HepG2 (cell line): ENCODE measurements around the gene HLA-DOA. TPM values are rescaled to one million over a fixed set of nuclear protein-coding genes. Genes with fewer than 3 reads are reported as not detected.

ENCODE experiments used
- E2F1 ChIP-seq: sonication (generic); formaldehyde crosslinking; IDR thresholded peaks from 2 replicates; pipeline ENCODE4 v1.5.0; 2020; ENCODE audit warnings: missing genetic modification reagents
- HMG20A ChIP-seq: IDR thresholded peaks from 2 replicates; pipeline ENCODE4 v1.6.1; 2016; ENCODE audit warnings: borderline replicate concordance
- HOXA3 ChIP-seq: sonication (generic); formaldehyde crosslinking; IDR thresholded peaks from 2 replicates; pipeline ENCODE4 v1.5.0; 2020; ENCODE audit warnings: missing genetic modification reagents
- MEF2D ChIP-seq: sonication (generic); formaldehyde crosslinking; IDR thresholded peaks from 2 replicates; pipeline ENCODE4 v1.5.1; 2020; ENCODE audit warnings: mild to moderate bottlenecking, missing genetic modification reagents
- PBX3 ChIP-seq: sonication (generic); formaldehyde crosslinking; IDR thresholded peaks from 2 replicates; pipeline ENCODE4 v1.8.1; 2023; ENCODE audit warnings: missing genetic modification reagents, inconsistent platforms, borderline replicate concordance
- SOX13 ChIP-seq, 3 experiments: fragments of 450-650 bp in 1 of 3; sonication (generic) in 1 of 3; formaldehyde crosslinking in 1 of 3; IDR thresholded peaks in 2 of 3; conservative IDR thresholded peaks in 1 of 3; 2 replicates each; pipeline versions ENCODE4 v1.5.0 to v1.6.1; 2016 to 2020; ENCODE audit warnings: antibody characterized with exemption in 1 of 3, mild to moderate bottlenecking in 1 of 3, missing compliant biosample characterization in 1 of 3, missing genetic modification reagents in 1 of 3, moderate library complexity in 1 of 3
- TFE3 ChIP-seq: IDR thresholded peaks from 2 replicates; pipeline ENCODE4 v1.6.1; 2016
- TOPORS ChIP-seq: sonication (generic); formaldehyde crosslinking; IDR thresholded peaks from 2 replicates; pipeline ENCODE4 v1.8.0; 2023; ENCODE audit warnings: mild to moderate bottlenecking, missing genetic modification reagents
- ZMYM3 ChIP-seq: sonication (generic); formaldehyde crosslinking; IDR thresholded peaks from 2 replicates; pipeline ENCODE4 v1.5.1; 2020; ENCODE audit warnings: mild to moderate bottlenecking, missing genetic modification reagents
- ZNF124 ChIP-seq: sonication (generic); formaldehyde crosslinking; IDR thresholded peaks from 2 replicates; pipeline ENCODE4 v1.4.0; 2020; ENCODE audit warnings: missing genetic modification reagents
- ZNF235 ChIP-seq: sonication (generic); formaldehyde crosslinking; IDR thresholded peaks from 2 replicates; pipeline ENCODE4 v1.8.1; 2023; ENCODE audit warnings: mild to moderate bottlenecking, missing genetic modification reagents, borderline replicate concordance
- ZNF441 ChIP-seq: sonication (generic); formaldehyde crosslinking; IDR thresholded peaks from 2 replicates; pipeline ENCODE4 v1.7.0; 2021; ENCODE audit warnings: missing genetic modification reagents, borderline replicate concordance
- ZNF549 ChIP-seq: sonication (generic); formaldehyde crosslinking; IDR thresholded peaks from 2 replicates; pipeline ENCODE4 v1.5.0; 2020; ENCODE audit warnings: missing genetic modification reagents
- ZNF776 ChIP-seq: sonication (generic); formaldehyde crosslinking; IDR thresholded peaks from 2 replicates; pipeline ENCODE4 v1.4.0; 2020; ENCODE audit warnings: mild to moderate bottlenecking, missing genetic modification reagents
- ZNF850 ChIP-seq: sonication (generic); formaldehyde crosslinking; conservative IDR thresholded peaks from 2 replicates; pipeline ENCODE4 v1.9.0; 2021; ENCODE audit warnings: mild to moderate bottlenecking, missing genetic modification reagents
- polyA plus RNA-seq, 8 experiments: library from polyadenylated mRNA; depleted of rRNA in 3 of 8; stranded (reverse) in 7 of 8; unstranded in 1 of 8; fragments of >200 nt; fragmentation: Illumina TruSeq in 4 of 8; extraction: Trizol in 4 of 8; gene quantifications; 2 replicates each; pipeline versions ENCODE4 v1.2.1 to v1.2.3, GENCODE V29; 2011 to 2016; ENCODE audit warnings: low read depth in 4 of 8, missing spikeins in 1 of 8, mixed read lengths in 1 of 8; ENCODE audit not compliant: insufficient read depth in 1 of 8
- total RNA-seq, 5 experiments: library from RNA; depleted of rRNA; stranded (reverse); fragments of >200 nt; fragmentation: Illumina TruSeq; extraction: Trizol; gene quantifications; 2 replicates each; pipeline ENCODE4 v1.2.3, GENCODE V29; 2016; ENCODE audit warnings: low read depth in 1 of 5
- TF ChIP-seq, protein P1 (sequence below): sonication (generic); formaldehyde crosslinking; IDR thresholded peaks from 2 replicates; pipeline ENCODE4 v1.5.0; 2020; ENCODE audit warnings: missing genetic modification reagents, mild to moderate bottlenecking, borderline replicate concordance
- TF ChIP-seq, protein P2 (sequence below): sonication (generic); formaldehyde crosslinking; IDR thresholded peaks from 2 replicates; pipeline ENCODE4 v1.5.0; 2020; ENCODE audit warnings: mild to moderate bottlenecking, missing genetic modification reagents
- TF ChIP-seq, protein P3 (sequence below): sonication (generic); formaldehyde crosslinking; IDR thresholded peaks from 2 replicates; pipeline ENCODE4 v1.4.0; 2020; ENCODE audit warnings: missing genetic modification reagents, borderline replicate concordance

Gene HLA-DOA
- total and polyA plus RNA-seq, 2 of the 13 experiments (the other 11 are each of a cell fraction or from before 2014, with no cell fraction given): 0.03 to 0.09 TPM

GRCh38 chr6:32967151-32968091 lies 42.0 kb downstream of the HLA-DOA start (continued):
- TF ChIP-seq, protein P1, sequence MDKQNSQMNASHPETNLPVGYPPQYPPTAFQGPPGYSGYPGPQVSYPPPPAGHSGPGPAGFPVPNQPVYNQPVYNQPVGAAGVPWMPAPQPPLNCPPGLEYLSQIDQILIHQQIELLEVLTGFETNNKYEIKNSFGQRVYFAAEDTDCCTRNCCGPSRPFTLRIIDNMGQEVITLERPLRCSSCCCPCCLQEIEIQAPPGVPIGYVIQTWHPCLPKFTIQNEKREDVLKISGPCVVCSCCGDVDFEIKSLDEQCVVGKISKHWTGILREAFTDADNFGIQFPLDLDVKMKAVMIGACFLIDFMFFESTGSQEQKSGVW (CRISPR knock-in tag): 0 out of 2 replicates have a peak, but pooled peaks have one; percentile 44
- TF ChIP-seq ZNF850 (CRISPR knock-in tag) (0 out of 2 replicates have a peak, but pooled peaks have one; percentile 6), ZNF441 (CRISPR knock-in tag) (no peak), ZMYM3 (peak; percentile 9; the same call in 1 of the 2 replicates), ZNF124 (CRISPR knock-in tag) (0 out of 2 replicates have a peak, but pooled peaks have one; percentile 14), ZNF235 (CRISPR knock-in tag) (peak; percentile 6; the same call in 1 of the 2 replicates), HMG20A (CRISPR knock-in tag) (peak; percentile 27; the same call in 1 of the 2 replicates), ZNF549 (CRISPR knock-in tag) (0 out of 2 replicates have a peak, but pooled peaks have one; percentile 15), E2F1 (CRISPR knock-in tag) (no peak), MEF2D (CRISPR knock-in tag) (no peak; the same call in 1 of the 2 replicates), ZNF776 (CRISPR knock-in tag) (no peak), TOPORS (no peak), SOX13 (IDR thresholded peaks at IDR 0.05) (no peak), SOX13 (CRISPR knock-in tag; conservative IDR thresholded peaks at IDR 0.05 in 1 of 2, IDR thresholded peaks at IDR 0.05 in 1 of 2) (peak in 1 of 2 experiments; percentile 42; a peak in 1 of 4 replicates), TFE3 (0 out of 2 replicates have a peak, but pooled peaks have one; percentile 11), PBX3 (CRISPR knock-in tag) (no peak), HOXA3 (CRISPR knock-in tag) (peak; percentile 48; the same call in 1 of the 2 replicates)
- TF ChIP-seq, protein P2, sequence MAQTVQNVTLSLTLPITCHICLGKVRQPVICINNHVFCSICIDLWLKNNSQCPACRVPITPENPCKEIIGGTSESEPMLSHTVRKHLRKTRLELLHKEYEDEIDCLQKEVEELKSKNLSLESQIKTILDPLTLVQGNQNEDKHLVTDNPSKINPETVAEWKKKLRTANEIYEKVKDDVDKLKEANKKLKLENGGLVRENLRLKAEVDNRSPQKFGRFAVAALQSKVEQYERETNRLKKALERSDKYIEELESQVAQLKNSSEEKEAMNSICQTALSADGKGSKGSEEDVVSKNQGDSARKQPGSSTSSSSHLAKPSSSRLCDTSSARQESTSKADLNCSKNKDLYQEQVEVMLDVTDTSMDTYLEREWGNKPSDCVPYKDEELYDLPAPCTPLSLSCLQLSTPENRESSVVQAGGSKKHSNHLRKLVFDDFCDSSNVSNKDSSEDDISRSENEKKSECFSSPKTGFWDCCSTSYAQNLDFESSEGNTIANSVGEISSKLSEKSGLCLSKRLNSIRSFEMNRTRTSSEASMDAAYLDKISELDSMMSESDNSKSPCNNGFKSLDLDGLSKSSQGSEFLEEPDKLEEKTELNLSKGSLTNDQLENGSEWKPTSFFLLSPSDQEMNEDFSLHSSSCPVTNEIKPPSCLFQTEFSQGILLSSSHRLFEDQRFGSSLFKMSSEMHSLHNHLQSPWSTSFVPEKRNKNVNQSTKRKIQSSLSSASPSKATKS (CRISPR knock-in tag): 0 out of 2 replicates have a peak, but pooled peaks have one; percentile 53
- TF ChIP-seq, protein P3, sequence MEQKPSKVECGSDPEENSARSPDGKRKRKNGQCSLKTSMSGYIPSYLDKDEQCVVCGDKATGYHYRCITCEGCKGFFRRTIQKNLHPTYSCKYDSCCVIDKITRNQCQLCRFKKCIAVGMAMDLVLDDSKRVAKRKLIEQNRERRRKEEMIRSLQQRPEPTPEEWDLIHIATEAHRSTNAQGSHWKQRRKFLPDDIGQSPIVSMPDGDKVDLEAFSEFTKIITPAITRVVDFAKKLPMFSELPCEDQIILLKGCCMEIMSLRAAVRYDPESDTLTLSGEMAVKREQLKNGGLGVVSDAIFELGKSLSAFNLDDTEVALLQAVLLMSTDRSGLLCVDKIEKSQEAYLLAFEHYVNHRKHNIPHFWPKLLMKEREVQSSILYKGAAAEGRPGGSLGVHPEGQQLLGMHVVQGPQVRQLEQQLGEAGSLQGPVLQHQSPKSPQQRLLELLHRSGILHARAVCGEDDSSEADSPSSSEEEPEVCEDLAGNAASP (CRISPR knock-in tag): peak; percentile 38; the same call in 1 of the 2 replicates
